ENCODE results near the gene RAB1B. TPM values are rescaled to one million over a fixed set of nuclear protein-coding genes. Genes with fewer than 3 reads are reported as not detected.
A peak's percentile ranks its signal among the peaks of the same experiment; 100 is the strongest.
"Not testable (repeated sequence)": the region's sequence is repeated elsewhere in the genome, so short reads cannot be mapped to it uniquely, and the experiment has no call there.

Gene RAB1B
- total RNA-seq, 2 experiments from 2014 or later, result 118 to 124 TPM

DNA sequence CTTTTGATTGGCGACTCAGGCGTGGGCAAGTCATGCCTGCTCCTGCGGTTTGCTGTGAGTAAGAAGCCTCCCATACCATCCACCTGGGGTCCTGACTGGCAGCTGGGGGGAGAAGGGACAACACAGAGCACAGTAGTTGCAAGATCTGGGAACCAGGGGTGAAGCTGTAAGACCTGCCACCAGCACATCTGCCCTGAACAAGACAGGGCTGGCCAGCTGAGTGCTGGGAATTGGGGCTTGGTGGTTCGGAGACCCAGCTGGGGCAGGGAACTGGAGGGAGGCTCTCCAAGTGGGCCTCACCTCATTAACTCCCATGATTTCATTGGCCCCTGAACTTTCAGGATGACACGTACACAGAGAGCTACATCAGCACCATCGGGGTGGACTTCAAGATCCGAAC is 3.4 kb downstream of the RAB1B start:
- CTCF ChIA-PET, result interaction anchor here (2.2 to 2.5 kb wide), 2 partner anchors 11 to 50 kb away, joined by 8 to 16 read pairs; no protein-coding TSS in a partner anchor
- Mint-ChIP-seq H3K4me3 (no peak overlapping the region), H3K27ac (no peak overlapping the region), H3K9me3 (no peaks in the 10 kb centered on the region), H3K27me3 (no peaks in the 10 kb centered on the region), H3K4me1 (ENCODE audit: low read depth) (peaks cover 30% of the 10 kb centered on the region), H3K36me3 (peaks cover 27% of the 10 kb centered on the region)
- POLR2A ChIA-PET, result interaction anchor here (1.3 kb wide), 1 partner anchor 9 kb away, joined by 3 read pairs; no protein-coding TSS in a partner anchor
- no peak for DNase-seq
- intact Hi-C loops (cut with micrococcal nuclease), result no loop called here

DNA sequence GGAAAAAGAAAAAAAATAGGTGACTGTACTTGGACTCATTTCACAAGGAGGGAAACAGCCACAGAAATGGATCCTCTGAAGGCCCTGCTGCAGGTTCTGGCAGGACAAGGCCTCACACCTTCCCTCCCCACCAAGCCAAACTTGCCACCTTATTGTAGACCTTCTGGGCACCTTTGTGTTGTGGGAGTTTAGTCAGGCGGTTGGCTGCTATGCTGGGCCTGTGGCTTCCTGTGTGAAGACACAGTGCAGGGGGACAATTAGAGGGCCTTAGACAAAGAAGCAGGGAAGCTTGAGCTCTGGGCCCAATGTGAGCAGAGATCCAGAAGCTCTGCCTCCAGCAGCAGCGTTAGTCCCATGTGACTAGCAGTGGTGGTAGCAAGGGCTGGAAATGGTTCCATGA is 4.2 kb downstream of the RAB1B start:
- no peaks in the 10 kb centered on the region for H3K9me3 Mint-ChIP-seq
- POLR2A ChIA-PET, result no interaction called here
- peaks cover 24% of the 10 kb centered on the region for H3K4me1 Mint-ChIP-seq (ENCODE audit: low read depth)

GRCh38 chr11:66274219-66274618 is 5.8 kb downstream of the RAB1B start:
- Mint-ChIP-seq H3K27ac (no peak overlapping the region), H3K4me1 (ENCODE audit: low read depth) (peaks cover 22% of the 10 kb centered on the region), H3K4me3 (no peak overlapping the region)

More for the DNA sequence above, 4.2 kb downstream of the RAB1B start:
- peaks cover 22% of the 10 kb centered on the region for H3K36me3 Mint-ChIP-seq
- no peaks in the 10 kb centered on the region for H3K27me3 Mint-ChIP-seq
- DNase-seq, result no peak
- CTCF ChIA-PET, result interaction anchor here (1.2 to 2.5 kb wide), 3 partner anchors 10 to 91 kb away, joined by 3 to 16 read pairs (median 8); no protein-coding TSS in a partner anchor
- intact Hi-C loops (cut with micrococcal nuclease), result no loop called here
- no peak overlapping the region for H3K27ac Mint-ChIP-seq
- no peak overlapping the region for H3K4me3 Mint-ChIP-seq

DNA sequence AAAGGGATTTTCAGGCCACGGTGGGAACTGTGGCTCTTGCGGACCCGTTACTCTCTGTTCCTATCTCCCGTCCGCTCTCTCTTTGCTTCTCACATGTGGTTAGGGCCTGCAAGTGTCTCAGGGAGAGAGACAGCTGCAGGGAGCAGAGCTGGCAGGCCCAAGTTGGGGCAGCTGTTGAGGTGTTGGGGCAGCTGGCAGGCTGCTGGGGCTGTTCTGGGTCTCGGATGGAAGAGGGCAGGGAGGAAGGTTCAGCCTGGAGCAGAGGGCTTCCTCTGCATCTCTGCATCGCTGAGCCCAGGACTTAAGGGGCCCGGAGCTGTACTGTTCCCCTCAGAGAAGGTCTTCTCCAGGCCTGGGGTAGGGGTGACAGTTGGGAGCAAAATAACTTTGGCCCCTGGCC is 7.0 kb downstream of the RAB1B start:
- H3K4me3 Mint-ChIP-seq, result no peak overlapping the region
- no peaks in the 10 kb centered on the region for H3K9me3 Mint-ChIP-seq
- POLR2A ChIA-PET, result no interaction called here
- intact Hi-C loops (cut with micrococcal nuclease), result no loop called here
- no peak overlapping the region for H3K27ac Mint-ChIP-seq
- DNase-seq, result no peak
- H3K4me1 Mint-ChIP-seq (ENCODE audit: low read depth), result peaks cover 13% of the 10 kb centered on the region
- CTCF ChIA-PET, result no interaction called here
- peaks cover 16% of the 10 kb centered on the region for H3K36me3 Mint-ChIP-seq
- no peaks in the 10 kb centered on the region for H3K27me3 Mint-ChIP-seq

More at GRCh38 chr11:66274219-66274618, 5.8 kb downstream of the RAB1B start:
- Mint-ChIP-seq H3K36me3 (peaks cover 21% of the 10 kb centered on the region), H3K27me3 (no peaks in the 10 kb centered on the region), H3K9me3 (no peaks in the 10 kb centered on the region)
- DNase-seq, result no peak
- CTCF ChIA-PET, result no interaction called here
- intact Hi-C loops (cut with micrococcal nuclease), result no loop called here
- POLR2A ChIA-PET, result no interaction called here

DNA sequence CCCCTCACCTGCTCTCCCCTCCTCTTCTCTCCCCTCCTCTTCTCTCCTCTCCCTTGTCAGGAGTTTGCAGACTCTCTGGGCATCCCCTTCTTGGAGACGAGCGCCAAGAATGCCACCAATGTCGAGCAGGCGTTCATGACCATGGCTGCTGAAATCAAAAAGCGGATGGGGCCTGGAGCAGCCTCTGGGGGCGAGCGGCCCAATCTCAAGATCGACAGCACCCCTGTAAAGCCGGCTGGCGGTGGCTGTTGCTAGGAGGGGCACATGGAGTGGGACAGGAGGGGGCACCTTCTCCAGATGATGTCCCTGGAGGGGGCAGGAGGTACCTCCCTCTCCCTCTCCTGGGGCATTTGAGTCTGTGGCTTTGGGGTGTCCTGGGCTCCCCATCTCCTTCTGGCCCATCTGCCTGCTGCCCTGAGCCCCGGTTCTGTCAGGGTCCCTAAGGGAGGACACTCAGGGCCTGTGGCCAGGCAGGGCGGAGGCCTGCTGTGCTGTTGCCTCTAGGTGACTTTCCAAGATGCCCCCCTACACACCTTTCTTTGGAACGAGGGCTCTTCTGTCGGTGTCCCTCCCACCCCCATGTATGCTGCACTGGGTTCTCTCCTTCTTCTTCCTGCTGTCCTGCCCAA is 7.7 kb downstream of the RAB1B start:
- H3K9me3 Mint-ChIP-seq, result no peaks in the 10 kb centered on the region
- POLR2A ChIA-PET, result no interaction called here
- CTCF ChIA-PET, result no interaction called here
- no peak overlapping the region for H3K27ac Mint-ChIP-seq
- DNase-seq, result no peak
- intact Hi-C loops (cut with micrococcal nuclease), result no loop called here
- H3K36me3 Mint-ChIP-seq, result peaks cover 13% of the 10 kb centered on the region
- H3K4me1 Mint-ChIP-seq (ENCODE audit: low read depth), result peaks cover 9% of the 10 kb centered on the region
- no peak overlapping the region for H3K4me3 Mint-ChIP-seq
- H3K27me3 Mint-ChIP-seq, result no peaks in the 10 kb centered on the region

DNA sequence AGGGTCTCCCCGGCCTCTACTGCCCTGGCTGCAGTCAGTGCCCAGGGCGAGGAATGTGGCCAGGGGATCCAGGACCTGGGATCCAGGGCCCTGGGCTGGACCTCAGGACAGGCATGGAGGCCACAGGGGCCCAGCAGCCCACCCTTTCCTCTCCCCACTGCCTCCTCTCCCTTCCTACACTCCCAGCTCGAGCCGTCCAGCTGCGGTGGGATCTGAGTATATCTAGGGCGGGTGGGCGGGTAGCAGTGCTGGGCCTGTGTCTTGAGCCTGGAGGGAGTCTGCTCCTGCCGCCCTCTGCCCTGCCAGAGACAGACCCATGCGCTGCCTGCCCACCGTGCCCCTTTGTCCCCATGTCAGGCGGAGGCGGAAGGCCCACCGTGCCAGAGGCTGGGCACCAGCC is 8.2 kb downstream of the RAB1B start:
- H3K4me3 Mint-ChIP-seq; DNase-seq; H3K27ac Mint-ChIP-seq; H3K27me3 Mint-ChIP-seq; H3K9me3 Mint-ChIP-seq; H3K4me1 Mint-ChIP-seq (ENCODE audit: low read depth); intact Hi-C loops (cut with micrococcal nuclease): not testable (repeated sequence)
- ChIA-PET POLR2A (interaction anchor here (0.9 kb wide), 2 partner anchors 9 to 11 kb away, joined by 3 to 5 read pairs; no protein-coding TSS in a partner anchor), CTCF (interaction anchor here (0.7 kb wide), 1 partner anchor 55 kb away, joined by 3 read pairs; no protein-coding TSS in a partner anchor)
- peaks cover 13% of the 10 kb centered on the region for H3K36me3 Mint-ChIP-seq

DNA sequence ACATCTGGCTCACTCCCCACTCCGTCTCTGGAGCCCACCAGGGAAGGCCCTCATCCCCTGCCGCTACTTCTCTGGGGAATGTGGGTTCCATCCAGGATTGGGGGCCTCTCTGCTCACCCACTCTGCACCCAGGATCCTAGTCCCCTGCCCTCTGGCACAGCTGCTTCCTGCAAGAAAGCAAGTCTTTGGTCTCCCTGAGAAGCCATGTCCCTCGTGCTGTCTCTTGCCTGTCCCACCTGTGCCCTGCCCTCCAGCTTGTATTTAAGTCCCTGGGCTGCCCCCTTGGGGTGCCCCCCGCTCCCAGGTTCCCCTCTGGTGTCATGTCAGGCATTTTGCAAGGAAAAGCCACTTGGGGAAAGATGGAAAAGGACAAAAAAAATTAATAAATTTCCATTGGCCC is 8.6 kb downstream of the RAB1B start:
- H3K27ac Mint-ChIP-seq; H3K4me3 Mint-ChIP-seq; H3K9me3 Mint-ChIP-seq; intact Hi-C loops (cut with micrococcal nuclease); H3K4me1 Mint-ChIP-seq (ENCODE audit: low read depth); H3K27me3 Mint-ChIP-seq; DNase-seq: not testable (repeated sequence)
- CTCF ChIA-PET, result interaction anchor here (0.6 to 0.7 kb wide), 2 partner anchors 18 to 56 kb away, joined by 3 read pairs; no protein-coding TSS in a partner anchor
- POLR2A ChIA-PET, result interaction anchor here (0.9 kb wide), 2 partner anchors 9 to 10 kb away, joined by 3 to 5 read pairs; no protein-coding TSS in a partner anchor
- H3K36me3 Mint-ChIP-seq, result peaks cover 11% of the 10 kb centered on the region

DNA sequence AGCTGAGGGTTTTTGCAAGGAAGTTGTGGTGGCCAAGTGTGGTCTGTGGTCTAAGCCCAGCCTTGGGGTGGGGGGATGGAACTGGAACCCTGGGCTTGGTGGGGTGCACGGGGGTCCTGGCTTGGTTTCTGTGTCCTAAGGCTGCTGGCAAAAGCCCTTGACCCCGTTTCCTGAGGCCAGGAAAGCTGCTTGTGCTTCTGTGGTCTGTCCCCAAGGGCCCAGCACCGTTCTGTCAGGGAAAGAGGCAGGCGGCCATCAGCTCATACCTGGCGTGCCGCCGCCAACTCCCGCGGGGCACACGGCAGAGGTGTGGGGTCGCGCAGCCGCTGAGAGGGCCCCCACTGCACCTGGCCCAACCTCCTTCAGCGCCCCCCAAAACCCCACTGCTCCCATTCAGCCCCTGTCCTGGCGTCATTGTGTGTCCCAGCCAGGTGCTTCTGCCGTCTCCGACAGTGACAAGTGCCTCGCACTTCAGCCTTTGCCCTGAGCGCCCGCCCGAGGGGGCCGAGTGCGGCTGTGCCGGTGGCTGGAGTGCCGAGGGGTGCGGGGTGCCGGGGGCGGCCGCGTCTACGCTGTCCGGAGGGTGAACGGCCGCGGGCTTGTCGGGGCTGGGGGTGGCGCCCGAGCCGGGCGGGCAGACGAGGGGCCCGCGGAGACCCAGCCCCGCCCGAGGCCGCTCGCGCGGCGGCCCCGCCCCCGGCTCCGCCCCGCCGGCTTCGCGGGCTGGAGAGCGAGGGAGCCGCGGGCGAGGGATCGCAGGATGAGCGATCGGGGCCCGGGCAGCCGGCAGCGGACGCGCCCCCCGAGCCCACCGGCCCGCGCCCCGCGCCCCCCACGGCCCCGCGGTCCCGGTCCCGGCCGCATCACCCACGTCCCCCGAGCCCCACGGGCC is 9.3 kb downstream of the RAB1B start, which contains the start of gene CNIH2:
Gene CNIH2, plus strand, starts transcription at position 705 of the 892 bp plus-strand sequence. CDS start 282 bp downstream, outside the sequence.
- Mint-ChIP-seq H3K27me3 (no peaks in the 10 kb centered on the region), H3K4me1 (ENCODE audit: low read depth) (peaks cover 13% of the 10 kb centered on the region), H3K27ac (no peak within 1 kb of the TSS), H3K4me3 (peak within 1 kb of the TSS; percentile 41), H3K36me3 (peaks cover 7% of the 10 kb centered on the region), H3K9me3 (no peaks in the 10 kb centered on the region)
- DNase-seq, result peak; percentile 47
- intact Hi-C loops (cut with micrococcal nuclease), result no loop called here
- ChIA-PET POLR2A (interaction anchor here (0.9 kb wide), 2 partner anchors 9 to 10 kb away, joined by 3 to 5 read pairs; no protein-coding TSS in a partner anchor), CTCF (interaction anchor here (0.6 to 0.7 kb wide), 2 partner anchors 18 to 56 kb away, joined by 3 read pairs; no protein-coding TSS in a partner anchor)

DNA sequence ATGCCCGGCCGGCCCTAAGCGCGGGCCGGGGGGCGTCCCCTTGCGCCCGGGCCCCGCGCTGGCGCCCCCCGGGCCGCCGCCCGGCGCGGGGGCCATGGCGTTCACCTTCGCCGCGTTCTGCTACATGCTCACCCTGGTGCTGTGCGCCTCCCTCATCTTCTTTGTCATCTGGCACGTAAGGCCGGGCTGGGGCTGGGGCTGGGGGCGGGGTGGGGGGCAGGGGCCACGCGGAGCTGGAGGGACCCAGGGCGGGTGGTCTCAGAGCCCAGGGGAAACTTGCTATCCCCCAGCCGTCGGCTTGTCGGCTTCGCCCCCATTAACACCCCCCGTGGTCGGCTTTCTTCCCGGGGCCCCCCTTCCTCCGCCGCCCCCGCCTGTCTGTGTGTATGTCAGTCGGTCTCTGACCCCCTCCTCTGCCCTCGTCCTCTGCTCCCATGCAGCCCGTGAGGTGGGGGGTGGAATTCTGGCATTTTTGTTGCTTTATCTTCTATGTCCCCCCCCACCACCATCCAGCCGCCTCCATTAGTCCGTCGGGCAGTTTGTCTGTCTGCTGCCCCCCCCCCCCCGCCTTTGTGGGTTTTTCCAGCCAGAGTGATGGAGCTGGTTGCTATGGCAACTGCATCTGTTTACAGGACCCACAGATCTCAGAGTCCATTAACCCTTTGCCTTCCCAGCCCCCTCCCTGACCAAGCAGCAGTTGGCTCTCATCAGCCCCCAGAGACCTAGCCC is 10.1 kb downstream of the RAB1B start:
- Mint-ChIP-seq H3K36me3 (peaks cover under 1% of the 10 kb centered on the region), H3K9me3 (no peaks in the 10 kb centered on the region), H3K27me3 (no peaks in the 10 kb centered on the region), H3K4me1 (ENCODE audit: low read depth) (peaks cover 20% of the 10 kb centered on the region), H3K4me3 (peak overlapping the region; percentile 41), H3K27ac (no peak overlapping the region)
- no peak for DNase-seq
- intact Hi-C loops (cut with micrococcal nuclease), result no loop called here
- POLR2A ChIA-PET, result no interaction called here
- CTCF ChIA-PET, result interaction anchor here (1.0 to 1.6 kb wide), 2 partner anchors 11 to 56 kb away, joined by 4 to 5 read pairs; partner anchors contain the start of gene YIF1A

DNA sequence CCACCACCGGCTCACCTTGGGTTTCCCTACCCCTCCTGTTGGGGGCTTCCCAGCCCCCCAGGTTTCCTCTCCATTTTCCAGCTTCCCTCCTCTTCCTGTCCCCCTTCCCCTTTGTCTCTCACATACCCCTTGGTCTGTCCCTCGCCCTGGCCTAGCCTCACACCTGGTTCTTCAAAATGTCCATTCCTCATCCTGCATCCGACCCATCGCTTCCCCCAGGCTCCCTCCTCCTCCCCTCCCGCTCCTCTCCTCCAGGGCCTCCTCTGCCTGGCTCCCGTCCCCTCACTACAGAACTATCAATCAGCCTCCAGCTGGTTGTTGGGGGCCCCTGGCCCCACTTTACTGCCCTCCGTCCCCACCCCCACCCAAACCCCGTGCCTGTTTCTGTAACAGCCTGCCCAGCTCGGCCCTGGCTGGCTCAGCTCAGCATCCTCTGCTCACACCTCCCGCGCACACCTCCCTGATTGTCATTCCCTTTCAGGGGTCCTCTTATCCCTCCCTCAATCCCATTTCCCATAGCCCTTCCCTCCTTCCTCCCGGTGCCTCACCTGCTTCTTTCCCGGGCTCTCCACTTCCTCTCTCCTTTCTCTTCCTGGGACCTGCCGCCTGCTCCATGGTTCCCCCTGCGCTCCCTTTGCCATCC is 10.8 kb downstream of the RAB1B start:
- DNase-seq, result no peak
- ChIA-PET POLR2A (no interaction called here), CTCF (interaction anchor here (1.0 to 1.6 kb wide), 3 partner anchors 10 to 57 kb away, joined by 4 to 5 read pairs (median 4); partner anchors contain the start of genes RAB1B and YIF1A)
- Mint-ChIP-seq H3K36me3 (no peaks in the 10 kb centered on the region), H3K4me1 (ENCODE audit: low read depth) (peaks cover 20% of the 10 kb centered on the region), H3K9me3 (no peaks in the 10 kb centered on the region), H3K27ac (no peak overlapping the region), H3K27me3 (no peaks in the 10 kb centered on the region), H3K4me3 (peak overlapping the region; percentile 38)
- intact Hi-C loops (cut with micrococcal nuclease), result no loop called here

GRCh38 chr11:66280428-66280827 is 12.0 kb downstream of the RAB1B start:
- no peaks in the 10 kb centered on the region for H3K36me3 Mint-ChIP-seq
- intact Hi-C loops (cut with micrococcal nuclease), result no loop called here
- no peaks in the 10 kb centered on the region for H3K27me3 Mint-ChIP-seq
- peaks cover 20% of the 10 kb centered on the region for H3K4me1 Mint-ChIP-seq (ENCODE audit: low read depth)
- no peaks in the 10 kb centered on the region for H3K9me3 Mint-ChIP-seq
- CTCF ChIA-PET, result interaction anchor here (0.7 to 3.1 kb wide), 6 partner anchors 9 to 612 kb away, joined by 3 to 19 read pairs (median 4); partner anchors contain the start of genes RAB1B and YIF1A
- no peak overlapping the region for H3K27ac Mint-ChIP-seq
- DNase-seq, result no peak
- POLR2A ChIA-PET, result interaction anchor here (1.2 kb wide), 1 partner anchor 9 kb away, joined by 3 read pairs; no protein-coding TSS in a partner anchor
- H3K4me3 Mint-ChIP-seq, result no peak overlapping the region
